T-helper 9 cell (primary cell): ENCODE measurements around the gene UTP14C.
"Not testable (repeated sequence)": the region's sequence is repeated elsewhere in the genome, so short reads cannot be mapped to it uniquely, and the experiment has no call there.

ENCODE experiments used
- DNase-seq: peaks from one replicate; pipeline ENCODE4 v3.0.0-alpha.2; 2020

Gene UTP14C

GRCh38 chr13:52004511-52005170, 19.9 kb upstream of the UTP14C start:
- DNase-seq, result no peak

GRCh38 chr13:52005841-52006522, 18.5 kb upstream of the UTP14C start:
- DNase-seq, result no peak

DNA sequence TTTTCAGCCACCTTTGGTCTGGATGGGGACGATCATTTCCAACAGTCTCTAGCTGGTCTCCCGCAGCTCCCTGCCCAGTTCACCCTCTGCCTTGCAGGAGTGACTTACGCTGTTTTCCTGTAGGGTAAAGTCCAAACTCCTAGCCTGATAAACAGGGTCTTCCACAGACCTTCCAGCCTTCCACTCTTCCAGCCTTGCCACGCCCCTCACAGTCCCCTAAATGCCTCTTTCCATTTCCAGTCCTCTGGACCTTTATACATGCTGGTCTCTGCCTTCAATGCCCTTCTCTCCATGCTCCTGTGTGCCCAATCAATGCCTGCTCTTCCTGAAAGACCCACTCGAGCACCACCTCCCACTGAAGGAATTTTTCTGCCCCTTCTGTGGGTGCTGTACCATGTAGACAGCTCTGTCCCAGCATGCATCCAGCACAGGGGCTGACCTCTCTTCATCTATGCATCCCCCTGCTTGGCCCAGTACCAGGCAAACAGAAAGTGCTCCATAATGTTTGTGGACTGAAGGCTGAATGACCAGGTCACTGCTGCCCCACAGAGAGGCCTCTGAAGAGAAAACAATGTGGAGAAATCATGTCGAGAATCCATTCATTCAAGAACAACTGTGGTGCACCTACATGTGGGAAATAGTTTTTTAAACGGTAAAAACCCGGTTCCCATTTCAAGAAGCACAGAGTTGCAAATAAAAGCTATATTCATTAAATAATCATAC, 17.8 kb upstream of the UTP14C start:
- no peak for DNase-seq

GRCh38 chr13:52009946-52010345, 14.5 kb upstream of the UTP14C start:
- no peak for DNase-seq

DNA sequence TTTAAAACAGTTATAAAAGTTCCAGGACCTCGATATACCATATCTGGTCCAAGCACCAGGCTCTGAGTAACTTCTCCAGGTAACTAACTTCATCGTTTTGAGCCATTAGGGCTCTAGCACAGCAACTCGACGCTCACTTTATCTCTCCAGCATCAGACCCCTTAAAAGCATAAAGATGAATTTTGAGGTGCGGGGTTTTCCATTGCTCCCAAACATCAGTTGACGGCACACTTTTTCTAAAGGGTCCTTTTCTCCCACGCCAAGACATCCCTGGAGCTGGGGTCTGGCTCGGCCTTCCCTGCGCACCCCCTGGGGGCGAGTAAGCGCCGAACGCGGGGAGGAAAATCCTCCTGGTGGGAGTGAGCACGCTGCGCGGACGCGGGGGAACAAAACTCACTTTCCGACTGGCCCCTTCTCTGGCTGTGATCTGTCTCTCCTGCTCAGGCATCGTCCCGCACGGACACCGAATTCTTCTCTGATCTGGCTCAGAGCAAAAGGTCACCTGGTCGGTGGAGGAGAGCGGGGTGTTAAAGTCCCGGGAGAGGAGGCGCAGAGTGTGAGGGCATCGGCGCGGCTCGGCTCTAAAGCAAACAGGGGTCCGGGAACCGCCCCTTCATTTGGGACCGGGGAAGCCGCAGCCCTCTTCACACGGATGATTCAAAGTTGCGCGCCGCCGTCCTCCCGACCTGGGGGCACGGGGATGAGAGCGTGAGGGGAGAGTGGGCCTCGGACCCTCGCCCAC, 13.4 kb upstream of the UTP14C start, which contains the start of gene ATP7B:
TSS of gene ATP7B (minus strand) at position 561 of the 742 bp plus-strand sequence. CDS start at position 448, 113 bp downstream.
- peak; percentile 12 for DNase-seq

DNA sequence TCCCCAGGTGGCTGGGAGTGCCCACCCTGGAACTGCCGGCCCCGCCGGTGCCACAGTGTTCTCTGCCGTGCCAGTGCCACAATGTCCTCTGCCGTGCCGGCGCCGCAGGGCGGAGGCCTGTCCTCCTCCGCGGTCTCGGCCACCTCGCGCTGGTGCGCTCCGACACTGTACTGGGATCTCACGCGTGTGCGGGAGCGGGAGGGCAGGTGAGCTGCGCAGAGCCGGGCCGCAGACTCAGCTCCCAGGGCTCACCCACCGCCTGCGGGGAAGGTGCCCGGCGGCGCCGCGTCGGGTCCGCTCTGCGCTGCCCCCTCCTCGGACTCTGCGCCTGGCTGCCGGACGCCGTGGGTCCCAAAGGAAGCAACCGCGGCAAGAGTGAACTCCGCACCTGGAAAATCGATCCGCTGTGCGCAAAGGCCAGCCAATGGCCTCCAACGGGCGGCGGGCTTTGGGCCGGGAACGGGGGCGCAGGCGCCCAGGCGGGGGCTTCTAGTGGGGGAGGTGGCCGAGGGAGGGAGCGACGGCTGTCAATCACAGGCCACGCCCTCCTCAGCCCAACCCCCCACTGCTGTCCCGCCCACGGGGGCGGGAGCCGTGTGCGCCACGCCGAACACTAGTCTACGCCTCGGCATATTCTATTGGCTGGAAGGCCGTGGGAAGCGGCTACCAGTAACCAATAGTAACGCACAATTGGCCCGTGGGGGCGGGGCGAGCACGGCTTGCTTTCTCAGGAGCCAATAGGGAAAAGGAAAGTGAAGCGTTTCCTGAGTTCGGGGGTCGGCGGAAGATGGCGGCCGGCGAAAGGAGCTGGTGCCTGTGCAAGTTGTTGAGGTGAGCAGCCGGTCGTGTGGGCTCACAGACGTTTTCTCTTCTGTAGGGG, 12.6 kb upstream of the UTP14C start, which contains the start of gene ALG11:
TSS of gene ALG11 (plus strand) at position 767 of the 880 bp plus-strand sequence. CDS start at position 788, 21 bp downstream.
- DNase-seq, result peak; percentile 99

GRCh38 chr13:52012512-52012836, 12.0 kb upstream of the UTP14C start:
- DNase-seq, result no peak

- DNase-seq, result no peak
Measured at GRCh38 chr13:52016296-52016695, 8.2 kb upstream of the UTP14C start.

GRCh38 chr13:52020191-52020590, 4.3 kb upstream of the UTP14C start:
- DNase-seq, result no peak

DNA sequence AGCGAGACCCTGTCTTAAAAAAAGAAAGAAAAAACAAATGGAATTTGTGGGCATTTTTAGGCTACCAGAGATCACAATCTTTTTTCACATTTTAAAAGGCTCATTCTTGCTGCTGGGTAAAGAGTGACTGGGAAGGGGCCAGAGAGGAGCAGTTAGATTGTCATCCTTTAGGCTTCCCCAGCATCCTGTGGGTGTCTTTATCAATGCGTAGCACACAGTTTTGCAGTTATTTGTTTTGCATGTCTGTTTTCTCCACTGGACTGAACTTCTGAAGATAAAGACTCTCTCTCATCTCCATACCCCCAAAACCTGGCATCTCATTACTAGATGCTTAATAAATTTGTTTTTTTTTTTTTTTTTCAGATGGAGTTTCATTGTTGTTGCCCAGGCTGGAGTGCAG, 2.1 kb upstream of the UTP14C start:
- no peak for DNase-seq

DNA sequence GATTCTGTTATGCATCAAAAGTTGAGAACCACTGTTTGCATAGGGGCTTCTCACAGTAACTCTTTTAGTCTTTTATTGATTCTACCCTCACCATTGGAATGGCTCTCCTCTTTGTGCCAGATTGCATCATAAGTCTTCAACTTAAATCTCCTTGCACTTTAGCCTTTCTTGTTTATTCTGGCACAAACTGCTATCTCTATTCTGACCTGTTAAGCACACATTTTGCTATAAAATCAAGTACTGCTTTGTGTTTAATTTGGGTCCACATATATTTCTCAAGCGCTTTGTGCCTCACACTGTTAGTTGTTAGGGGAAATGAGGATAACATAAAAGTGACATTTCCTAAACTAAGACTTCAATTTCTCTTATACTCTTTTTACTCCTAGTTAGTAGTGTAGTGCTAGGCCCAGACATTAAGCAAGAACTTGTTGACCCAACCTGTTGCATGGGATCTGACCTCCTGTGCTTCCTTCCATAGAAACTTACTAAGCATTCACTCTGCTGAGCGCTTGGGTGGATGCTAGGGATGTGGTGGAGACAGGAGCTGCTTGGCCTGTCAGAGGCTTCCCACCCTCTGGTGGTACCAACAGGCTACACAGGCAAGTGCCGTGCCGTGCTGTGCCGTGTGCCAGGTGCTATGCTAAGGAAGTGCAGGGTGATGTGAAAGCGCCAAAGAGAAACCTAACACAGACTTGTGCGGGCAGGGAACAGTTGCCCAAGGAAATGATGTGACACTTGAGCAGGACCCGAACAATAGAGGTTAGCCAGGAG, 1.2 kb downstream of the UTP14C start:
- DNase-seq, result no peak

DNA sequence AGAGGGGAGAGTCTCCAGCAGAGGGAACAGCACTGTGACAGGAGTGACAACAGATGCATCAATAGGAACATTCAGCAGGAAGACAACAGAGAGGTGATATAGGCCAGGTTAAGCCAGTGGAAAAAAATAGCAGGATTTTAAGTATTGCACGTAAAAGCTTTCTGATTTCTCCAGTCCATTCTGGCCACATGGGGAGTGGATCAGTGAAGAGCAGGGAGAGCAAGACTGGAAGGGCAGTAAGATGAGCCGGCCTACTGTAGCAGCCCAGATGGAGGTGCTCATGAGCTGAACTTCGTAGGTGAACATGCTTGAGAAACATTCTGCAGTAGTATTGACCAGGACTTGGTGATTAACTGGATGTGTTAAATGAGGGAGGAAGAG, 1.7 kb downstream of the UTP14C start:
- DNase-seq, result no peak

- DNase-seq, result no peak
Measured at GRCh38 chr13:52027832-52028231, 3.3 kb downstream of the UTP14C start.

GRCh38 chr13:52029569-52029968, 5.1 kb downstream of the UTP14C start:
- DNase-seq, result no peak

GRCh38 chr13:52030401-52030800, 5.9 kb downstream of the UTP14C start:
- not testable (repeated sequence) for DNase-seq

- no peak for DNase-seq
Measured at GRCh38 chr13:52033039-52033438, 8.5 kb downstream of the UTP14C start.

DNA sequence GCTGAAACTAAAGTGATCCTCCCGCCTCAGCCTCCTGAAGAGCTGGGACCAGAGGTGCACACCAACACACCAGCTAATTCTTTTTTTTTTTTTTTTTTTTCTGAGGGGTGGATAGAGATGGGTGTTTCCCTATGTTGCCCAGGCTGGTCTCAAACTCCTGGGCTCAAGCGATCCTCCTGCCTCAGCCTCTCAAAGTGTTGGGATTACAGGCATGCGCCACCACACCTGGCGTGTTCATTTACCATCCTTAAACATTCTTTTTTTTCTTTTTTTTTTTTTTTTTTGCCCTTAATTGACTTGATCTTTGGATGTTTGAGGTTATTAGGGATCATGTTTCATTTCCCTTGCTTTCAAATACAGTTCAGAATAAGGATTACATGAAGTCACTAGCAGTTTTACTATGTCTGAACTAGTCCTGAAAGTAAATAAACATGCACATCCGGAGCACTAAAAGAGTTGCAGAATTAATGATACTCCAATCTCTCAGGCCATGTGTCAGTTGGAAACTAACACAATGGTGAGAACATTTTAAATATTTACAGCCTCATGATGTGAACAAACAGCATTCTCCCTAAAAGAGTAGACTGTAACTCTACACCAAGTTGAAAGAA, 10.2 kb downstream of the UTP14C start:
- DNase-seq, result no peak

DNA sequence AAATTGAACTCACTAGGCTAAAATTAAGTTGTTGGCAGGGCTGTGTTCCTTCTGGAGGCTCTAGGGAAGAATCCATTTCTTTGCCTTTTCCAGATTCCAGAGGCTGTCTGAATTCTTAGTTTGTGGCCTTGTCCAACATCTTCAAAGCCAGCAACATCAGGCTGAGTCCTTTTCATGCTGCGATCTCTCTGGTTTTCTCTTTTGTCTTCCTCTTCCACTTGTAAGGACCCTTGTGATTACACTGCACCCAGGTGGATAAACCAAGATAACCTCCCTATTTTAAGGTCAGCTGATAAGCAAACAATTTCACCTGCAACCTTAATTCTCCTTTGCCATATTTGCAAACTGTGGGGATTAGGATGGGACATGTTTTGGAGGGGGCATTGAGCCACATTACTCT, 11.5 kb downstream of the UTP14C start:
- no peak for DNase-seq

DNA sequence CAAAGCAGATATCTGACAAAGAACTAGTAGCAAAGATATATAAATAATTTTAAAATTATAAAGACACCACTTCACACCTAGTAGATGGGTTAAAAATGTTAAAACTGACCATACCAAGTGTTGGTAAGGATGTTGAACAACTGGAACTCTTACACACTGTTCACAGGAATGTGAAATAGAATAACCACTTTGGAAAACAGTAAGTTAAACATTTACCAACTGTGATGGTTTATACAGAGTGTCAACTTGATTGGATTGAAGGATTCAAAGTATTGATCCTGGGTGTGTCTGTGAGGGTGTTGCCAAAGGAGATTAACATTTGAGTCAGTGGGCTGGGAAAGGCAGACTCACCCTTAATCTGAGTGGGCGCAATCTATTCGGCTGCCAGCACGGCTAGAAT, 19.2 kb downstream of the UTP14C start:
- DNase-seq, result no peak

GRCh38 chr13:52047463-52047862, 23.0 kb downstream of the UTP14C start:
- DNase-seq, result no peak

- no peak for DNase-seq
Measured at GRCh38 chr13:52048516-52048915, 24.0 kb downstream of the UTP14C start.
